ENCODE data around the gene MRPL47. TPM values are rescaled to one million over a fixed set of nuclear protein-coding genes. Genes with fewer than 3 reads are reported as not detected.
A peak's percentile ranks its signal among the peaks of the same experiment; 100 is the strongest.

The MRPL47 gene
- total and polyA plus RNA-seq, 2 donors, result 66.9 to 68.2 TPM

DNA sequence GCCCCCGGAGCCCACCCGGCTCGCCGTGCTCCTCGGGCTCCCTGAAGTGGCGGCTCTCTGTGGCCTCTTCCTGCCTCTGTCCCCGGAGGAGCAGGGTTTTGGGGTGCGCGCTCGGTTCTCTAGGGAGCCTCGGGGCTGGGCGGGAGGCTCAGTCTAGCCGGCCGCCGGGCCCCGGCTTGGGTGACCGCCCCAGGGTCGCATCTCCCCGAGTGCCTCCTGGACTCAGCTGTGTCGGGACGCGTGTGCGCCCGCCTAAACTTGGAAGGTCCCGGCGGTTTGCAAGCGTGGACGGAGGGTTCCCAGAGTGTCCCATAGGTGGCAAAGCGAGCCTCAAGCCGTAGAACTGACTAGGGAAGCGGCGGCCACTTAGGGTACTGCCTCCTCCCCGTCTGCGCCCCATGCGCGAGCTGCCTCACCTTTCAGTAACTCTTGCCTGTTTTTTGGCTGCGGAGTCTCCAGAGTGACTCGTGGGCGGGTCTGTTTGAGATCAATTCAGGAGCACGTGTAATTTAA, 41.1 kb downstream of the MRPL47 start:
- peak in 6 of 9 donors; percentile 13 to 70 (median 36) for DNase-seq (ENCODE audit: low read depth in 6 of 9, low spot score in 9 of 9)
- under 1% methylated on average over 40 of the region's 40 CpGs for WGBS
- Histone ChIP-seq H3K4me3 (ENCODE audit: low read length in 2 of 2) (peak overlapping the region; percentile 80 to 91), H3K27ac (ENCODE audit: low read depth in 1 of 2, low read length in 1 of 2) (peak overlapping the region; percentile 93 to 94), H3K4me1 (ENCODE audit: control insufficient read depth in 2 of 2, insufficient read depth in 2 of 2, low read length in 2 of 2) (peaks cover 4 to 5% of the 10 kb centered on the region in 2 donors), H3K36me3 (ENCODE audit: control insufficient read depth in 2 of 2, insufficient read depth in 2 of 2, low read length in 1 of 2) (no peaks in the 10 kb centered on the region), H3K27me3 (ENCODE audit: control insufficient read depth in 2 of 2, insufficient read depth in 1 of 2, low read length in 1 of 2) (no peaks in the 10 kb centered on the region), H3K9me3 (ENCODE audit: control insufficient read depth in 2 of 2, insufficient read depth in 1 of 2, low read length in 1 of 2) (no peaks in the 10 kb centered on the region)

DNA sequence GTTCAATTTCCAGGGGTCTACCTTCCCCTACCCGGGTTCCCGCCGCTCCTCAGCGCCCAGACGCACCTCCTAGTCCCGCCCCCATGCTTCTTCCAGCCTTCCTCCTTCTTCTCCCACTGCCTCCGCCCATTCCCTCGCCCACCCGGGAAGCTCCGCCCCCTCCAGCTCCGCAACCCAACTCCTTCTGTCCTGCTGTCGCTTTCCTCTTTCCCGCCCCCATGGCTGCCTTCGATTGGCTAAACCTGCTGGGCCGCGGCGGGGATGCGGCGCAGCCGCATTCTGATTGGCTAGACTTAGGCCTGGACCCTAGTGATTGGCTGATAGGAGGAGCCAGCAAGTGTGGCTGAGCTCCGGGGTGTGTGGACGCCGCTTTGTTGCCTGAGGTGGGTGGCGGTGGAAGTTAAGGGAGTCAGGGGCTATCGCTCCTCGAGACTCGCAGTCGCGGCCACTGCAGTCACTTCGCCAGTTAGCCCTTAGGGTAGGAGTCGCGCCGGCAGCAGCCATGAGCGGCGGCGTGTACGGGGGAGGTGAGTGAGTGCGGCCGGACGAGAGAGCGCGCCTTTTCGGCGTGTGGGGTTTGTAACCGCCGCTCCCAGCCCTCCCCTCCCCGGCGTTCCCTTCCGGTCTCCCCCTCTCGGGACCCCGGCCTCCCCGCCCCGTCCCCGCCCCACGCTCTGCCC, 41.7 kb downstream of the MRPL47 start, which contains the start of gene ACTL6A:
TSS of gene ACTL6A (plus strand) at position 336 of the 680 bp plus-strand sequence. CDS start at position 503, 167 bp downstream.
- under 1% methylated on average over 55 of the region's 55 CpGs for WGBS
- H3K4me3 ChIP-seq (ENCODE audit: low read length in 2 of 2), result peak within 1 kb of the TSS; percentile 80 to 91
- H3K27ac ChIP-seq (ENCODE audit: low read depth in 1 of 2, low read length in 1 of 2), result peak within 1 kb of the TSS; percentile 93 to 94
- no peaks in the 10 kb centered on the region for H3K27me3 ChIP-seq (ENCODE audit: control insufficient read depth in 2 of 2, insufficient read depth in 1 of 2, low read length in 1 of 2)
- no peaks in the 10 kb centered on the region for H3K9me3 ChIP-seq (ENCODE audit: control insufficient read depth in 2 of 2, insufficient read depth in 1 of 2, low read length in 1 of 2)
- DNase-seq (ENCODE audit: low read depth in 6 of 9, low spot score in 9 of 9), result peak; percentile 96 to 99 (median 98)
- H3K4me1 ChIP-seq (ENCODE audit: control insufficient read depth in 2 of 2, insufficient read depth in 2 of 2, low read length in 2 of 2), result peaks cover 4 to 5% of the 10 kb centered on the region in 2 donors
- no peaks in the 10 kb centered on the region for H3K36me3 ChIP-seq (ENCODE audit: control insufficient read depth in 2 of 2, insufficient read depth in 2 of 2, low read length in 1 of 2)

DNA sequence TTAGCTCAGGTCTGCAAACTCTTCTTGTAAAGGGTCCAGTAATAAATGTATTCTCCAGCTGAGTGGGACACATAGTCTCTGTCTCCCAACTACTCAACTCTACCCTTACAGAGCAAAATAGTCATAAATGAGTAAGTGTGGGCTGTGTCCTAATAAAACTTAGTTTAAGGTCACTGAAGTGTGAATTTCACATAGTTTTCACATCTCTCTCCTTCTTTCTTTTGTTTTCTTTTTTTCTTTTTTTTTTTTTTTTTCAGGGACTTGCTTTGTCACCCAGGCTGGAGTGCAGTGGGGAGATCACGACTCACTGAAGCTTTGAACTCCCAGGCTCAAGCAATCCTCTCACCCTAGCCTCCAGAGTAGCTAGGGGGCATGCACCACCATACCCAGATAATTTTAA, 43.6 kb downstream of the MRPL47 start:
- no peak for DNase-seq (ENCODE audit: low read depth in 6 of 9, low spot score in 9 of 9)
- Histone ChIP-seq H3K27ac (ENCODE audit: low read depth in 1 of 2, low read length in 1 of 2) (no peak overlapping the region), H3K4me3 (ENCODE audit: low read length in 2 of 2) (no peak overlapping the region), H3K36me3 (ENCODE audit: control insufficient read depth in 2 of 2, insufficient read depth in 2 of 2, low read length in 1 of 2) (no peaks in the 10 kb centered on the region), H3K9me3 (ENCODE audit: control insufficient read depth in 2 of 2, insufficient read depth in 1 of 2, low read length in 1 of 2) (no peaks in the 10 kb centered on the region), H3K4me1 (ENCODE audit: control insufficient read depth in 2 of 2, insufficient read depth in 2 of 2, low read length in 2 of 2) (peaks cover 4 to 5% of the 10 kb centered on the region in 2 donors), H3K27me3 (ENCODE audit: control insufficient read depth in 2 of 2, insufficient read depth in 1 of 2, low read length in 1 of 2) (no peaks in the 10 kb centered on the region)
- 94% methylated on average over 1 of the region's 1 CpG for WGBS

DNA sequence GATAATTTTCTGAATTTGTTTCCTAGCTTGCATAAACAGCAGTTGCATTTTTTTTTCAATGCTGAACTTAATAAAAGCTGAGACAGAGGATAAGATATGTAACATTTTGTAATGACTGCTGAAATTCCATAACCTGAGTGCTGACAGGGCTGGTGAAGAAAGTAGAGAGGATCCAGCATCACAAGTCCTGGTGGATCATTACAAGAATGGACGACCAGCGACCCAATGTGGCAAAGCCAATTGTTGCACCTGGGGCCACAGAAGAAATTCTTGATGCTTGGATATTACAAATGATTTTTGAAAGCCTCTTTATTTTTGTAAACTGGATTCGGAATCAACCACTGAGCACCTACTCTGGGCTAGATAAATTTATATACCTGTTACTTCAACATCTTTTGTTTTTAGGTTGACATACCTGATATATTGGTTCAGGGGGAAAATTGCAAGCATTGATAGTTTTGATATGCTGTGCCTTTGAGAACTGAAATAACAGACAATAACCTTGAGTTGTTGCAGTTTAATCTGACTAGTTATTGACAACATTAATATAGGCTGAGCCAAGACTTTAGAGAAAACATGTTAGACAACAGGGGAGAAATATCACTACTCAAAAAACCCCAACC, 45.6 kb downstream of the MRPL47 start:
- H3K4me3 ChIP-seq (ENCODE audit: low read length in 2 of 2), result no peak overlapping the region
- no peaks in the 10 kb centered on the region for H3K36me3 ChIP-seq (ENCODE audit: control insufficient read depth in 2 of 2, insufficient read depth in 2 of 2, low read length in 1 of 2)
- no peak overlapping the region for H3K27ac ChIP-seq (ENCODE audit: low read depth in 1 of 2, low read length in 1 of 2)
- WGBS, result 16% methylated on average over 3 of the region's 3 CpGs
- peaks cover 3 to 4% of the 10 kb centered on the region in 2 donors for H3K4me1 ChIP-seq (ENCODE audit: control insufficient read depth in 2 of 2, insufficient read depth in 2 of 2, low read length in 2 of 2)
- DNase-seq (ENCODE audit: low read depth in 6 of 9, low spot score in 9 of 9), result peak in 7 of 9 donors; percentile 7 to 61 (median 21)
- H3K9me3 ChIP-seq (ENCODE audit: control insufficient read depth in 2 of 2, insufficient read depth in 1 of 2, low read length in 1 of 2), result no peaks in the 10 kb centered on the region
- H3K27me3 ChIP-seq (ENCODE audit: control insufficient read depth in 2 of 2, insufficient read depth in 1 of 2, low read length in 1 of 2), result no peaks in the 10 kb centered on the region

DNA sequence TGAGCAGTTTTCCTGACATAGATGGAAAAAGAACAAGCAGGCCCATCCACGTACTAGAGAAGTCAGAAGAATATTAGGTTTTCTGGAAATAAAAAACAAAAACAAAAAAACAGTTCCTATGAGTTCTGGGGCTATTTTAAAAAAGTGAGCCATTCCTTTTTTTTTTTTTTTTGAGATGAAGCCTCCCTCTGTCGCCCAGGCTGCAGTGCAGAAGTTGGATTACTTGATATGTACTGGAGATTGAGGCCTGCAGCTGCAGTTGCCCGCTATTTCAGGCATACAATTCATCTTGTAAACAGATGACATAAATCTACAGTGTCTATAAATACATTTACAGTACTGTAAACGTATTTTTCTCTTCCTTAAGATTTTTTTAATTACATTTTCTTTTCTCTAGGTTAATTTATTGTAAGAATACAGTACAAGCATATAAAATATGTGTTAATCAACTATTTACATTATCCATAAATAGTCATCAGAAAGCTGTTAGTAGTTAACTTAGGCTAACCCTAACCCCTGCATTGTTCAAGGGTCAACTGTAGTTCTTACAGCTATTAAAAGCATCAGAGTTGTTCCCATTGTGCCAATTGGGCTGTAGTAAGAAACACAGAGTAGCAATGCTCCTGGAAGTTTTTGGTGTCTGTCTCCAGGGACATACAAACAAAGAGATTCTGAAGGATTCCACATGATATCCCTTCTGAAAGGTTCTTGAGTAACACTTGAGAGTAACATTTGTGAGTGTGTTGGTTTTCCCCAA, 52.9 kb downstream of the MRPL47 start:
- 89% methylated on average over 4 of the region's 4 CpGs for WGBS
- no peak for DNase-seq (ENCODE audit: low read depth in 6 of 9, low spot score in 9 of 9)
- H3K27me3 ChIP-seq (ENCODE audit: control insufficient read depth in 2 of 2, insufficient read depth in 1 of 2, low read length in 1 of 2), result no peaks in the 10 kb centered on the region
- no peaks in the 10 kb centered on the region for H3K36me3 ChIP-seq (ENCODE audit: control insufficient read depth in 2 of 2, insufficient read depth in 2 of 2, low read length in 1 of 2)
- no peak overlapping the region for H3K4me3 ChIP-seq (ENCODE audit: low read length in 2 of 2)
- no peaks in the 10 kb centered on the region for H3K4me1 ChIP-seq (ENCODE audit: control insufficient read depth in 2 of 2, insufficient read depth in 2 of 2, low read length in 2 of 2)
- H3K27ac ChIP-seq (ENCODE audit: low read depth in 1 of 2, low read length in 1 of 2), result no peak overlapping the region
- no peaks in the 10 kb centered on the region for H3K9me3 ChIP-seq (ENCODE audit: control insufficient read depth in 2 of 2, insufficient read depth in 1 of 2, low read length in 1 of 2)

DNA sequence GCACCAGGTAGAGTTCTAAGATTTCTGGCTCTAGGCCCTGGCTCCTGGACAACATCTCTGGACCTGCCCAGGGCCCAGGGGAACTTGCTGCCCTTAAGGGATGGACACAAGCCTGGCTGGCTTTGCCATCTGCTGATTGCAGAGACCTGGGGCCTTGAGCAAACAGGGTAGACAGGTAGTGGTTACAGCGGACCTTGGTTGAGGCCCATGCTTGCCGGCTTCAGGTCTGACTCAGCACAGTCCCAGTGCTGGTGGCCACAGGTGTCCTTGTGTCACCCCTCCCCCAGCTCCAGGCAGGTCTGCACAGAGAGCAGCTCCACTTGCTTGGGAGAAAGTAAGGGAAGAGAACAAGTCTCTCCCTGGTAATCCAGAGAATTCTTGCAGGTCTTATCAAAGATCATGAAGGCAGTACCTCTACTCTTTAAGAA, 57.6 kb downstream of the MRPL47 start:
- DNase-seq (ENCODE audit: low read depth in 6 of 9, low spot score in 9 of 9), result no peak
- no peaks in the 10 kb centered on the region for H3K4me1 ChIP-seq (ENCODE audit: control insufficient read depth in 2 of 2, insufficient read depth in 2 of 2, low read length in 2 of 2)
- no peak overlapping the region for H3K27ac ChIP-seq (ENCODE audit: low read depth in 1 of 2, low read length in 1 of 2)
- H3K9me3 ChIP-seq (ENCODE audit: control insufficient read depth in 2 of 2, insufficient read depth in 1 of 2, low read length in 1 of 2), result no peaks in the 10 kb centered on the region
- no peaks in the 10 kb centered on the region for H3K27me3 ChIP-seq (ENCODE audit: control insufficient read depth in 2 of 2, insufficient read depth in 1 of 2, low read length in 1 of 2)
- 36% methylated on average over 2 of the region's 2 CpGs for WGBS
- no peak overlapping the region for H3K4me3 ChIP-seq (ENCODE audit: low read length in 2 of 2)
- H3K36me3 ChIP-seq (ENCODE audit: control insufficient read depth in 2 of 2, insufficient read depth in 2 of 2, low read length in 1 of 2), result no peaks in the 10 kb centered on the region

DNA sequence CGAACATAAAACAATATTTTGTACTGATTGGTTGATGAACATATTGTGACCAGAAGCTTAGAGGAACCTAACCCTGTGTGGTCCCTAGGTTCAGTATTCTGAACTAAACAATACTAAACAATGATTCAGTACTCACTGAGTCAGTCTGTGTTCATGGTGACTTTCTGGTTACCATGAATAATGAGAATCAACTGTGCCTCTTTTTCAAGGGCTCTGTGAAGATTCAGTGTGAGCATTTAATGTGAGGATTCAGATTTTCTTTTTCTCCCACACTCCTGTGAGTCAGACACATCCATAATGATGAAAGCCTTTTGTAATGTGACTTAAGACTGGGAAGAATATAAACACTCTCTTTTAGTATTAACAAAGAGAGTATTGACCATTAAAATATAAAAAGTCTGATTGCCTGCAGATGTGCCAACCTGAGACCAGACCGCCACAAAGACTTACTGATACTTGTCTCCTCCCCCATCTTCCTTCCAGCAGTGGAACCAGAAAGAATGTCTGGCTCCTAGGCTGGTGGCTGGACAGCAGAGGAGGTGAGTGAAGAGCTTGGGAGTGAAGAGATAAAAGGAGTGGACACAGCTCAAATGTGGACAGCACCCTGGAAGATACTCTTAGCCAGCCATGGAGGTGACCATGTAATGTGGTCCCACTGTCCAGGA, 59.3 kb downstream of the MRPL47 start:
- DNase-seq (ENCODE audit: low read depth in 6 of 9, low spot score in 9 of 9), result no peak
- 98% methylated on average over 2 of the region's 2 CpGs for WGBS
- Histone ChIP-seq H3K27me3 (ENCODE audit: control insufficient read depth in 2 of 2, insufficient read depth in 1 of 2, low read length in 1 of 2) (no peaks in the 10 kb centered on the region), H3K27ac (ENCODE audit: low read depth in 1 of 2, low read length in 1 of 2) (no peak overlapping the region), H3K36me3 (ENCODE audit: control insufficient read depth in 2 of 2, insufficient read depth in 2 of 2, low read length in 1 of 2) (no peaks in the 10 kb centered on the region), H3K4me1 (ENCODE audit: control insufficient read depth in 2 of 2, insufficient read depth in 2 of 2, low read length in 2 of 2) (no peaks in the 10 kb centered on the region), H3K9me3 (ENCODE audit: control insufficient read depth in 2 of 2, insufficient read depth in 1 of 2, low read length in 1 of 2) (no peaks in the 10 kb centered on the region), H3K4me3 (ENCODE audit: low read length in 2 of 2) (no peak overlapping the region)

DNA sequence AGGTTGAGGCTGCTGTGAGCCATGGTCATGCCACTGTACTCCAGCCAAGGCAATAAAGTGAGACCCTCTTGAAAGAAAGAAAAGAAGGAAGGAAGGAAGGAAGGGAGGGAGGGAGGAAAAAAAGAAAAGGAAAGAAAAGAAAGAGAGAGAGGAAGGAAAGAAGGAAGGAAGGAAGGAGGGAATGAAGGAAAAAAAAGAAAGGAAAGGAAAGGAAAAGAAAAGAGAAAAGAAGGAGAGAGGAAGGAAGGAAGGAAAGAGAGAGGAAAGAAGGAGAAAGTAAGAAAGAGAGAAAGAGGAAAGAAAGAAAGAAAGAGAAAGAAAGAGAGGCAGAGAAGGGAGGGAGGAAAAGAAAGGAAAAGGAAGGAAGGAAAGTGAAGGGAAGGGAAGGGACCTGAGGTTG, 62.1 kb downstream of the MRPL47 start:
- Histone ChIP-seq H3K4me3 (ENCODE audit: low read length in 2 of 2) (no peak overlapping the region), H3K27ac (ENCODE audit: low read depth in 1 of 2, low read length in 1 of 2) (no peak overlapping the region), H3K27me3 (ENCODE audit: control insufficient read depth in 2 of 2, insufficient read depth in 1 of 2, low read length in 1 of 2) (no peaks in the 10 kb centered on the region), H3K4me1 (ENCODE audit: control insufficient read depth in 2 of 2, insufficient read depth in 2 of 2, low read length in 2 of 2) (no peaks in the 10 kb centered on the region), H3K9me3 (ENCODE audit: control insufficient read depth in 2 of 2, insufficient read depth in 1 of 2, low read length in 1 of 2) (no peaks in the 10 kb centered on the region), H3K36me3 (ENCODE audit: control insufficient read depth in 2 of 2, insufficient read depth in 2 of 2, low read length in 1 of 2) (no peaks in the 10 kb centered on the region)
- DNase-seq (ENCODE audit: low read depth in 6 of 9, low spot score in 9 of 9), result no peak

Measured in thymus (tissue), 11 donors.